GM12878 (cell line): ENCODE data around the gene ANO1. TPM values are rescaled to one million over a fixed set of nuclear protein-coding genes. Genes with fewer than 3 reads are reported as not detected.

ENCODE experiments used
- ATAC-seq: fragments of 200-7000 bp; cut with Tn5 transposase; 3 replicates; pipeline ENCODE4 v1.9.1; 2020; ENCODE audit warnings: mild to moderate bottlenecking, moderate library complexity
- BruUV-seq: library from RNA; stranded (reverse); fragments of 400-500 nt; replicated peaks from 2 replicates; lab custom pipeline; 2021; lab: Mats Ljungman, UMichigan
- CTCF ChIA-PET: fragments of 300-600 bp; sonication (Branson Sonifier 250); formaldehyde crosslinking; extraction: SDS; loops from one replicate; lab custom pipeline; 2021; ENCODE audit warnings: inconsistent platforms; lab: Yijun Ruan, JAX
- POLR2A ChIA-PET: fragments of 350-600 bp; formaldehyde crosslinking; extraction: SDS; loops from one replicate; lab custom pipeline; 2021; ENCODE audit warnings: inconsistent platforms; lab: Charles Lee
- RAD21 ChIA-PET: fragments of 300-600 bp; sonication (Branson Sonifier 250); formaldehyde crosslinking; loops from one replicate; lab custom pipeline; 2023; ENCODE audit warnings: antibody characterized with exemption; ENCODE audit not compliant: unreplicated experiment; lab: Charles Lee
- SMC1A ChIA-PET: fragments of 300-600 bp; sonication (Branson Sonifier 250); formaldehyde crosslinking; loops from one replicate; lab custom pipeline; 2023; ENCODE audit not compliant: unreplicated experiment, uncharacterized antibody; lab: Charles Lee
- DNase-seq: peaks from one replicate; pipeline ENCODE4 v3.0.0-alpha.2; 2011; ENCODE audit warnings: low read depth, low spot score
- FAIRE-seq: peaks from 3 replicates; lab custom pipeline; 2011; peaks lifted over from hg19 to GRCh38; lab: Jason Lieb, UNC
- H2AFZ ChIP-seq: 2 replicates; pipeline ENCODE4 v1.6.0; 2011; ENCODE audit warnings: low read depth, low read length, control low read depth; ENCODE audit not compliant: control insufficient read depth
- H3K27ac ChIP-seq: 2 replicates; pipeline ENCODE4 v1.5.1; 2011; ENCODE audit warnings: control low read depth; ENCODE audit not compliant: control insufficient read depth, insufficient read depth
- H3K27me3 ChIP-seq, 2 experiments: replicated peaks in 1 of 2; 2 replicates each; pipeline versions ENCODE4 v1.6.0 to v1.6.1; 2011; ENCODE audit warnings: low read length in 1 of 2; ENCODE audit not compliant: control insufficient read depth in 2 of 2, insufficient read depth in 2 of 2
- H3K36me3 ChIP-seq, 2 experiments: 2 replicates each; pipeline ENCODE4 v1.5.1; 2011; ENCODE audit warnings: low read length in 1 of 2; ENCODE audit not compliant: control insufficient read depth in 2 of 2, insufficient read depth in 2 of 2
- H3K4me1 ChIP-seq: 2 replicates; pipeline ENCODE4 v1.6.1; 2011; ENCODE audit warnings: mild to moderate bottlenecking, low read length, moderate library complexity, mixed read lengths; ENCODE audit not compliant: control insufficient read depth, insufficient read depth
- H3K4me2 ChIP-seq: 2 replicates; pipeline ENCODE4 v1.6.0; 2011; ENCODE audit warnings: control low read depth; ENCODE audit not compliant: control insufficient read depth, insufficient read depth
- H3K4me3 ChIP-seq: fragments of 200-600 bp; sonication (generic); 2 replicates; pipeline ENCODE4 v1.5.1; 2016
- H3K79me2 ChIP-seq: 2 replicates; pipeline ENCODE4 v1.6.0; 2011; ENCODE audit warnings: low read length; ENCODE audit not compliant: control insufficient read depth, insufficient read depth
- H3K9ac ChIP-seq: 2 replicates; pipeline ENCODE4 v1.8.0; 2011; ENCODE audit warnings: low read length, control low read depth, mixed read lengths; ENCODE audit not compliant: control insufficient read depth, insufficient read depth
- H3K9me3 ChIP-seq: replicated peaks from 3 replicates; pipeline ENCODE4 v1.5.1; 2011; ENCODE audit warnings: mild to moderate bottlenecking, low read length; ENCODE audit not compliant: control insufficient read depth, insufficient read depth
- H4K20me1 ChIP-seq: 2 replicates; pipeline ENCODE4 v1.6.0; 2011; ENCODE audit not compliant: control insufficient read depth, insufficient read depth
- ASH2L ChIP-seq: fragments of 300-600, 200-600 bp; sonication (generic); IDR thresholded peaks from 2 replicates; pipeline ENCODE4 v1.6.1; 2017; ENCODE audit warnings: low read depth, mild to moderate bottlenecking, borderline replicate concordance
- ATF2 ChIP-seq: IDR thresholded peaks from 2 replicates; pipeline ENCODE4 v1.6.1; 2012; ENCODE audit warnings: low read length, inconsistent platforms
- EZH2 ChIP-seq: IDR thresholded peaks from 2 replicates; pipeline ENCODE4 v1.6.1; 2012; ENCODE audit warnings: low read depth, mild to moderate bottlenecking, control low read depth, inconsistent platforms, low read length, borderline replicate concordance; ENCODE audit not compliant: control insufficient read depth
- IKZF1 ChIP-seq: fragments of 450-650 bp; conservative IDR thresholded peaks from 2 replicates; pipeline ENCODE4 v1.6.1; 2017; ENCODE audit warnings: antibody characterized with exemption, mild to moderate bottlenecking
- MLLT1 ChIP-seq: fragments of 450-650 bp; IDR thresholded peaks from 2 replicates; pipeline ENCODE4 v1.6.1; 2016; ENCODE audit warnings: mild to moderate bottlenecking
- MTA2 ChIP-seq: fragments of 450-650 bp; IDR thresholded peaks from 2 replicates; pipeline ENCODE4 v1.6.1; 2016; ENCODE audit warnings: low read depth, mild to moderate bottlenecking, moderate library complexity
- NFIC ChIP-seq: IDR thresholded peaks from 2 replicates; pipeline ENCODE4 v1.6.1; 2012; ENCODE audit warnings: low read depth, mild to moderate bottlenecking, inconsistent platforms, low read length, moderate library complexity
- NRF1 ChIP-seq: conservative IDR thresholded peaks from 2 replicates; pipeline ENCODE4 v1.6.1; 2011; ENCODE audit warnings: mild to moderate bottlenecking, low read depth, low read length, improper control_type of control experiment
- PML ChIP-seq: IDR thresholded peaks from 2 replicates; pipeline ENCODE4 v1.6.1; 2012; ENCODE audit warnings: low read length, inconsistent platforms
- STAT1 ChIP-seq: fragments of 450-650 bp; conservative IDR thresholded peaks from 2 replicates; pipeline ENCODE4 v1.6.1; 2014; ENCODE audit warnings: antibody characterized with exemption, mild to moderate bottlenecking
- STAT3 ChIP-seq: IDR thresholded peaks from 2 replicates; pipeline ENCODE4 v1.6.1; 2011; ENCODE audit warnings: low read depth, low read length, improper control_type of control experiment
- SUZ12 ChIP-seq: fragments of 200-600 bp; sonication (generic); IDR thresholded peaks from one replicate; pipeline ENCODE4 v1.6.1; 2018; ENCODE audit warnings: antibody characterized with exemption, mild to moderate bottlenecking; ENCODE audit not compliant: unreplicated experiment
- TAF1 ChIP-seq: IDR thresholded peaks from 2 replicates; pipeline ENCODE4 v1.6.1; 2011; ENCODE audit warnings: mild to moderate bottlenecking, low read depth, low read length, borderline replicate concordance
- ZNF24 ChIP-seq: fragments of 450-650 bp; IDR thresholded peaks from 2 replicates; pipeline ENCODE4 v1.6.1; 2017; ENCODE audit warnings: antibody characterized with exemption, mild to moderate bottlenecking
- WGBS: methylation state at CpG from one replicate; pipeline ENCODE4 v1.1.6; 2016; ENCODE audit warnings: low lambda C conversion rate; ENCODE audit not compliant: insufficient replicate concordance, insufficient coverage; ENCODE audit errors: missing lambda C conversion rate; 5-methylcytosine and 5-hydroxymethylcytosine counted together
- in situ Hi-C: fragments of 300-500 bp; cut with MboI; formaldehyde crosslinking; loops from 9 replicates; pipeline ENCODE4 v1.14.3; 2018; ENCODE audit warnings: mixed read lengths
- intact Hi-C: fragments of 100-400 bp; cut with micrococcal nuclease; formaldehyde crosslinking; loops from one replicate; pipeline ENCODE4 v1.14.2; 2022; ENCODE audit not compliant: unreplicated experiment
- polyA plus RNA-seq, 11 experiments: library from polyadenylated mRNA; depleted of rRNA in 4 of 11; unstranded in 6 of 11; stranded (reverse) in 5 of 11; fragments of >200 nt; fragmentation: Nextera tagmentation in 4 of 11; fragmentation: Illumina TruSeq in 1 of 11; extraction: Ambion mirVana in 4 of 11; extraction: Trizol in 1 of 11; gene quantifications; 1 replicate in 1 of 11; 2 replicates in 10 of 11; pipeline versions ENCODE4 v1.2.1 to v1.2.3, GENCODE V29; 2011 to 2016; ENCODE audit warnings: inconsistent platforms in 2 of 11, missing spikeins in 2 of 11, low read depth in 1 of 11
- total RNA-seq, 4 experiments: library from RNA; depleted of rRNA in 3 of 4; stranded (reverse); fragments of >200 nt in 3 of 4; fragmentation: Illumina TruSeq in 1 of 4; extraction: Trizol in 1 of 4; gene quantifications; 2 replicates each; pipeline versions ENCODE4 v1.2.1 to v1.2.3, GENCODE V29; 2013 to 2021
- TF ChIP-seq, protein P1 (sequence below): fragments of 450-650 bp; IDR thresholded peaks from 2 replicates; pipeline ENCODE4 v1.6.1; 2017; ENCODE audit warnings: mild to moderate bottlenecking
- TF ChIP-seq, protein P2 (sequence below): fragments of 450-650 bp; formaldehyde crosslinking; IDR thresholded peaks from 2 replicates; pipeline ENCODE4 v1.5.0; 2022; ENCODE audit warnings: mild to moderate bottlenecking, missing genetic modification characterization

The ANO1 gene
- total and polyA plus RNA-seq, 10 of the 15 experiments (the other 5 are each of a cell fraction or from before 2014, with no cell fraction given), result 0.01 to 0.38 (median 0.06) TPM; not detected in 7

DNA sequence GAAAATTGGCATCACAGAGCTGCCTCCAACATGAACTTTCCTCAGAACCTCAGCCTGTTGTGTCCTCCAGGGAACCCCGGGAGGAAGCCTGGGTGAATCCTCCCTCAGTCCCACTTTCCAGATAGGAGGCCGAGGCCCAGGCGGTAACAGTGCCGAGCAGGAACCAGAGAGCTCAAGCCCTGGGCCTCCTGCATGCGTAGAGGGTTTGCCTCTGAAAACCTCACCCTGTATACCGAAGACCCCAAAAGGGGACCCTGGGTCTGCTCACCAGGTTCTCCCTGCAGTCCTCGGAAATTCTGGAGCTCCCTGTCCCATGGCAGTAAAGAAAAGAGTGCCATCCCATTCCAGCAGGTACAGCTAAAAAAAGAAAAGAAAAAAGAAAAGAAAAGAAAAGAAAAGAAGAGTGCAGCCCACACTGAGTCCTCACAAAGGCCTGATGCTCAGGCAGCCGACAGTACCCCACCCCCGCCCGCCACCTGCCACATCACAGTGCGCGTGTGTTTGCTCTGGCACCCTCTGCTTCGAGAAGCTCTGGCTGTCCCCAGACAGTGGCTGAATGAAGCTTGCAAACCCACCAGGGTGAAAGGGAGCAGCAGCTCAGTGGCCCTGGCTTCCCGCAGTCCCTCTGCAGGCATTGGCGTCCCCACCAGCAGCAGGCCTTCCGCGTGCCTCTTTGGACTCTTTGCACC is 96.6 kb downstream of the ANO1 start:
- no TSS peak for BruUV-seq
- H3K27ac ChIP-seq, result no peak overlapping the region
- no peaks in the 10 kb centered on the region for H3K79me2 ChIP-seq
- no peak overlapping the region for H3K4me2 ChIP-seq
- no peak overlapping the region for H2AFZ ChIP-seq
- intact Hi-C loops (no loop called here), in situ Hi-C loops (no loop called here)
- RAD21 ChIA-PET, result no interaction called here
- no peaks in the 10 kb centered on the region for H3K4me1 ChIP-seq
- no peaks in the 10 kb centered on the region for H3K9me3 ChIP-seq
- no peak for ATAC-seq
- H4K20me1 ChIP-seq, result no peaks in the 10 kb centered on the region
- CTCF ChIA-PET, result interaction anchor here (0.7 kb wide), 1 partner anchor 22 kb away, joined by 4 read pairs; no protein-coding TSS in a partner anchor
- WGBS, result 50% methylated on average over 17 of the region's 17 CpGs
- H3K36me3 ChIP-seq, result no peaks in the 10 kb centered on the region
- H3K4me3 ChIP-seq, result no peak overlapping the region
- SMC1A ChIA-PET, result no interaction called here
- no peaks in the 10 kb centered on the region for H3K27me3 ChIP-seq
- H3K9ac ChIP-seq, result no peak overlapping the region
- FAIRE-seq, result no peak
- no peak for DNase-seq
- POLR2A ChIA-PET, result interaction anchor here (0.7 kb wide), 1 partner anchor 19 kb away, joined by 3 read pairs; no protein-coding TSS in a partner anchor
- TF ChIP-seq STAT1 (no peak), SUZ12 (no peak), ATF2 (no peak), IKZF1 (no peak), PML (no peak), NRF1 (no peak), STAT3 (no peak), NFIC (no peak), EZH2 (no peak), ASH2L (no peak), MTA2 (no peak), MLLT1 (no peak), ZNF24 (no peak), TAF1 (no peak)
- TF ChIP-seq, protein P1, sequence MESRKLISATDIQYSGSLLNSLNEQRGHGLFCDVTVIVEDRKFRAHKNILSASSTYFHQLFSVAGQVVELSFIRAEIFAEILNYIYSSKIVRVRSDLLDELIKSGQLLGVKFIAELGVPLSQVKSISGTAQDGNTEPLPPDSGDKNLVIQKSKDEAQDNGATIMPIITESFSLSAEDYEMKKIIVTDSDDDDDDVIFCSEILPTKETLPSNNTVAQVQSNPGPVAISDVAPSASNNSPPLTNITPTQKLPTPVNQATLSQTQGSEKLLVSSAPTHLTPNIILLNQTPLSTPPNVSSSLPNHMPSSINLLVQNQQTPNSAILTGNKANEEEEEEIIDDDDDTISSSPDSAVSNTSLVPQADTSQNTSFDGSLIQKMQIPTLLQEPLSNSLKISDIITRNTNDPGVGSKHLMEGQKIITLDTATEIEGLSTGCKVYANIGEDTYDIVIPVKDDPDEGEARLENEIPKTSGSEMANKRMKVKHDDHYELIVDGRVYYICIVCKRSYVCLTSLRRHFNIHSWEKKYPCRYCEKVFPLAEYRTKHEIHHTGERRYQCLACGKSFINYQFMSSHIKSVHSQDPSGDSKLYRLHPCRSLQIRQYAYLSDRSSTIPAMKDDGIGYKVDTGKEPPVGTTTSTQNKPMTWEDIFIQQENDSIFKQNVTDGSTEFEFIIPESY, result no peak
- TF ChIP-seq, protein P2, sequence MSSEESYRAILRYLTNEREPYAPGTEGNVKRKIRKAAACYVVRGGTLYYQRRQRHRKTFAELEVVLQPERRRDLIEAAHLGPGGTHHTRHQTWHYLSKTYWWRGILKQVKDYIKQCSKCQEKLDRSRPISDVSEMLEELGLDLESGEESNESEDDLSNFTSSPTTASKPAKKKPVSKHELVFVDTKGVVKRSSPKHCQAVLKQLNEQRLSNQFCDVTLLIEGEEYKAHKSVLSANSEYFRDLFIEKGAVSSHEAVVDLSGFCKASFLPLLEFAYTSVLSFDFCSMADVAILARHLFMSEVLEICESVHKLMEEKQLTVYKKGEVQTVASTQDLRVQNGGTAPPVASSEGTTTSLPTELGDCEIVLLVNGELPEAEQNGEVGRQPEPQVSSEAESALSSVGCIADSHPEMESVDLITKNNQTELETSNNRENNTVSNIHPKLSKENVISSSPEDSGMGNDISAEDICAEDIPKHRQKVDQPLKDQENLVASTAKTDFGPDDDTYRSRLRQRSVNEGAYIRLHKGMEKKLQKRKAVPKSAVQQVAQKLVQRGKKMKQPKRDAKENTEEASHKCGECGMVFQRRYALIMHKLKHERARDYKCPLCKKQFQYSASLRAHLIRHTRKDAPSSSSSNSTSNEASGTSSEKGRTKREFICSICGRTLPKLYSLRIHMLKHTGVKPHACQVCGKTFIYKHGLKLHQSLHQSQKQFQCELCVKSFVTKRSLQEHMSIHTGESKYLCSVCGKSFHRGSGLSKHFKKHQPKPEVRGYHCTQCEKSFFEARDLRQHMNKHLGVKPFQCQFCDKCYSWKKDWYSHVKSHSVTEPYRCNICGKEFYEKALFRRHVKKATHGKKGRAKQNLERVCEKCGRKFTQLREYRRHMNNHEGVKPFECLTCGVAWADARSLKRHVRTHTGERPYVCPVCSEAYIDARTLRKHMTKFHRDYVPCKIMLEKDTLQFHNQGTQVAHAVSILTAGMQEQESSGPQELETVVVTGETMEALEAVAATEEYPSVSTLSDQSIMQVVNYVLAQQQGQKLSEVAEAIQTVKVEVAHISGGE (CRISPR knock-in tag), result no peak
